Sigmoid colon (tissue), 7 donors: ENCODE data around the gene KLF17. TPM values are rescaled to one million over a fixed set of nuclear protein-coding genes. Genes with fewer than 3 reads are reported as not detected.

Source experiments
- DNase-seq: peaks from one replicate; pipeline ENCODE4 v3.0.0-alpha.2; 2019
- H3K27ac ChIP-seq, 4 donors: fragments of 200-600 bp; sonication (generic); one replicate each; pipeline ENCODE4 v1.5.1; 2016 to 2019; ENCODE audit warnings: mild to moderate bottlenecking in 1 of 4
- H3K27me3 ChIP-seq, 3 donors: fragments of 200-600 bp; sonication (generic); one replicate each; pipeline ENCODE4 v1.5.1; 2019; ENCODE audit warnings: mild to moderate bottlenecking in 1 of 3
- H3K36me3 ChIP-seq, 4 donors: fragments of 200-600 bp; sonication (generic); one replicate each; pipeline ENCODE4 v1.5.1; 2016 to 2019
- H3K4me1 ChIP-seq, 4 donors: fragments of 200-600 bp; sonication (generic); one replicate each; pipeline ENCODE4 v1.5.1; 2017 to 2019
- H3K4me3 ChIP-seq, 4 donors: fragments of 200-600 bp; sonication (generic); one replicate each; pipeline ENCODE4 v1.5.1; 2017 to 2019; ENCODE audit warnings: mild to moderate bottlenecking in 2 of 4, moderate library complexity in 1 of 4
- H3K9me3 ChIP-seq, 4 donors: fragments of 200-600 bp in 3 of 4; sonication (generic) in 3 of 4; one replicate each; pipeline versions ENCODE4 v1.5.1 to v1.6.1; 2013 to 2019
- EP300 ChIP-seq, 4 donors: sonication (generic); formaldehyde crosslinking; IDR thresholded peaks; one replicate each; pipeline ENCODE4 v1.6.1; 2017; ENCODE audit warnings: antibody characterized with exemption in 4 of 4
- POLR2A ChIP-seq, 2 donors: fragments of 450-650 bp; IDR thresholded peaks; one replicate each; pipeline ENCODE4 v1.6.1; 2016; ENCODE audit warnings: antibody characterized with exemption in 2 of 2, mild to moderate bottlenecking in 2 of 2, moderate library complexity in 2 of 2
- POLR2AphosphoS5 ChIP-seq, 4 donors: sonication (generic); formaldehyde crosslinking; IDR thresholded peaks; one replicate each; pipeline ENCODE4 v1.6.1; 2017; ENCODE audit warnings: antibody characterized with exemption in 4 of 4
- WGBS, 2 donors: extraction: QIAGEN DNeasy Blood & Tissue Kit; methylation state at CpG; one replicate each; pipeline ENCODE4 v1.1.7; 2013; 5-methylcytosine and 5-hydroxymethylcytosine counted together
- intact Hi-C: fragments of 100-400 bp; cut with DNase I; formaldehyde crosslinking; loops from one replicate; pipeline ENCODE4 v1.15.1; 2023
- polyA plus RNA-seq, 3 donors: library from polyadenylated mRNA; stranded (reverse); fragments of 200-250 nt; gene quantifications; one replicate each; pipeline ENCODE4 v1.2.3, GENCODE V29; 2013
- total RNA-seq, 4 donors: library from RNA; depleted of rRNA; stranded (reverse); fragments of >200 nt; gene quantifications; one replicate each; pipeline ENCODE4 v1.1.0, GENCODE V29; 2016
- TF ChIP-seq, protein P1 (sequence below), 4 experiments: fragments of 450-650 bp in 3 of 4; fragments of 200-600 bp in 1 of 4; IDR thresholded peaks; one replicate each; pipeline ENCODE4 v1.5.1; 2016 to 2019; ENCODE audit warnings: antibody characterized with exemption in 4 of 4, mild to moderate bottlenecking in 3 of 4, moderate library complexity in 2 of 4
- donor health status: healthy with polysubstance abuse.
- donor health status: Bipolar disorder and iron deficiency.
- donor health status: healthy.

Gene KLF17
- total and polyA plus RNA-seq, 7 donors: 0.16 to 0.68 (median 0.28) TPM; not detected in 4

DNA sequence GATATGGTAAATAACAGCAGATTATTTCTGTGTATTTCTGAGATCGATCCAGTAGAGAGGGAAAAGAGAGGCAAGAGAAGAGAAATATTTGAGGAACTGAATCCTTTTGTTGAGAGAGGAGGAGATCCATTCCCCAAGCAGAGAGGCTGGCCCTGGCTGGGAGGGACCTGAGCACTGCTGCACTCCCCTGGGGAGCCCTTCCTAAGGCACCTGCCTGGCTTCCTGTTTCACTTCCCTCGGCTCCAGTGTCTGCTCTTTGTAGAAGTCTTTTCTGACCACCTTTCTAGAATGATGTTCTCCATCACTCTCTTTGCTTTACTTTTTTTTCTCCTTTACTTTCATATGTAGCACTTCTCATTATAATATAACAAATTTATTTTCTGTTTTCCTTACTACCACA, 45.1 kb upstream of the KLF17 start:
- Histone ChIP-seq H3K4me1 (peaks cover 0 to 11% (median 9%) of the 10 kb centered on the region in 4 donors), H3K36me3 (no peaks in the 10 kb centered on the region), H3K27ac (peak overlapping the region in 1 of 4 donors; percentile 10), H3K27me3 (no peaks in the 10 kb centered on the region), H3K9me3 (no peaks in the 10 kb centered on the region), H3K4me3 (no peak overlapping the region)
- TF ChIP-seq POLR2AphosphoS5 (IDR thresholded peaks at IDR 0.05): no peak
- no peak for TF ChIP-seq POLR2A (IDR thresholded peaks at IDR 0.05)
- no peak for TF ChIP-seq EP300 (IDR thresholded peaks at IDR 0.05)
- TF ChIP-seq, protein P1, sequence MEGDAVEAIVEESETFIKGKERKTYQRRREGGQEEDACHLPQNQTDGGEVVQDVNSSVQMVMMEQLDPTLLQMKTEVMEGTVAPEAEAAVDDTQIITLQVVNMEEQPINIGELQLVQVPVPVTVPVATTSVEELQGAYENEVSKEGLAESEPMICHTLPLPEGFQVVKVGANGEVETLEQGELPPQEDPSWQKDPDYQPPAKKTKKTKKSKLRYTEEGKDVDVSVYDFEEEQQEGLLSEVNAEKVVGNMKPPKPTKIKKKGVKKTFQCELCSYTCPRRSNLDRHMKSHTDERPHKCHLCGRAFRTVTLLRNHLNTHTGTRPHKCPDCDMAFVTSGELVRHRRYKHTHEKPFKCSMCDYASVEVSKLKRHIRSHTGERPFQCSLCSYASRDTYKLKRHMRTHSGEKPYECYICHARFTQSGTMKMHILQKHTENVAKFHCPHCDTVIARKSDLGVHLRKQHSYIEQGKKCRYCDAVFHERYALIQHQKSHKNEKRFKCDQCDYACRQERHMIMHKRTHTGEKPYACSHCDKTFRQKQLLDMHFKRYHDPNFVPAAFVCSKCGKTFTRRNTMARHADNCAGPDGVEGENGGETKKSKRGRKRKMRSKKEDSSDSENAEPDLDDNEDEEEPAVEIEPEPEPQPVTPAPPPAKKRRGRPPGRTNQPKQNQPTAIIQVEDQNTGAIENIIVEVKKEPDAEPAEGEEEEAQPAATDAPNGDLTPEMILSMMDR (IDR thresholded peaks at IDR 0.05): no peak
- WGBS, 2 donors: 53 to 71% methylated on average over 2 of the region's 2 CpGs
- intact Hi-C loops: no loop called here
- DNase-seq: no peak

GRCh38 chr1:44074415-44074814, 44.2 kb upstream of the KLF17 start:
- Histone ChIP-seq H3K27ac (peak overlapping the region in 3 of 4 donors; percentile 19 to 40 (median 24)), H3K4me1 (peaks cover 0 to 11% (median 9%) of the 10 kb centered on the region in 4 donors), H3K9me3 (no peaks in the 10 kb centered on the region), H3K4me3 (no peak overlapping the region), H3K36me3 (no peaks in the 10 kb centered on the region), H3K27me3 (no peaks in the 10 kb centered on the region)
- WGBS, 2 donors: 57 to 74% methylated on average over 3 of the region's 3 CpGs
- intact Hi-C loops: no loop called here
- DNase-seq: no peak
- TF ChIP-seq, protein P1 (IDR thresholded peaks at IDR 0.05): no peak
- peak in 3 of 4 donors; percentile 43 to 53 (median 44) for TF ChIP-seq POLR2AphosphoS5 (IDR thresholded peaks at IDR 0.05)

DNA sequence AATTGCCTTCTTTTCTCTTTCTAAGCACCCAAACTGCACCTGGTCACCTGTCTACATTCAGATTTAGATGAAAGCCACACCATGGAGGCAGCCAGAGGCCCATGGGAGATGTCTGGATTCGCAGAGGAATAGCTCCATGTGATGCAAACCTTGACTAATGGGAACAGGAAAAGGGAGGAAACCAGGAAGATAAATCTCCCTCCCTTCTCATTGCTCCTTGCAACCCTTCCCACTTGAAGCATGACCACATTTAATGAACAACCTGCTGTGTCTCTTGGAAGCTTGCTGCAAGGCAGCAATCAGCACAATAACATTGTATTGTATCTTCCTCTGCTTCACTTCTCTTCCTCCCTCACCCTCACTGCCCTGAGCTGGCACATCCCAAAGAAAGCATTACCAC, 42.6 kb upstream of the KLF17 start:
- intact Hi-C loops: no loop called here
- 73 to 92% methylated on average over 1 of the region's 1 CpG for WGBS, 2 donors
- H3K27ac ChIP-seq: no peak overlapping the region
- H3K4me1 ChIP-seq: peaks cover 0 to 11% (median 9%) of the 10 kb centered on the region in 4 donors
- H3K27me3 ChIP-seq: no peaks in the 10 kb centered on the region
- no peaks in the 10 kb centered on the region for H3K36me3 ChIP-seq
- no peaks in the 10 kb centered on the region for H3K9me3 ChIP-seq
- no peak for DNase-seq
- no peak for TF ChIP-seq POLR2A (IDR thresholded peaks at IDR 0.05)
- no peak for TF ChIP-seq POLR2AphosphoS5 (IDR thresholded peaks at IDR 0.05)
- TF ChIP-seq, protein P1 (IDR thresholded peaks at IDR 0.05): no peak
- TF ChIP-seq EP300 (IDR thresholded peaks at IDR 0.05): no peak
- H3K4me3 ChIP-seq: no peak overlapping the region

GRCh38 chr1:44077421-44077820, 41.2 kb upstream of the KLF17 start:
- no peak overlapping the region for H3K27ac ChIP-seq
- no peaks in the 10 kb centered on the region for H3K27me3 ChIP-seq
- 54 to 76% methylated on average over 5 of the region's 5 CpGs for WGBS, 2 donors
- no peaks in the 10 kb centered on the region for H3K9me3 ChIP-seq
- H3K36me3 ChIP-seq: no peaks in the 10 kb centered on the region
- H3K4me3 ChIP-seq: no peak overlapping the region
- H3K4me1 ChIP-seq: peaks cover 0 to 11% (median 9%) of the 10 kb centered on the region in 4 donors
- TF ChIP-seq, protein P1 (IDR thresholded peaks at IDR 0.05): no peak
- TF ChIP-seq EP300 (IDR thresholded peaks at IDR 0.05) (no peak), POLR2AphosphoS5 (IDR thresholded peaks at IDR 0.05) (no peak), POLR2A (IDR thresholded peaks at IDR 0.05) (no peak)
- DNase-seq: no peak
- intact Hi-C loops: no loop called here

DNA sequence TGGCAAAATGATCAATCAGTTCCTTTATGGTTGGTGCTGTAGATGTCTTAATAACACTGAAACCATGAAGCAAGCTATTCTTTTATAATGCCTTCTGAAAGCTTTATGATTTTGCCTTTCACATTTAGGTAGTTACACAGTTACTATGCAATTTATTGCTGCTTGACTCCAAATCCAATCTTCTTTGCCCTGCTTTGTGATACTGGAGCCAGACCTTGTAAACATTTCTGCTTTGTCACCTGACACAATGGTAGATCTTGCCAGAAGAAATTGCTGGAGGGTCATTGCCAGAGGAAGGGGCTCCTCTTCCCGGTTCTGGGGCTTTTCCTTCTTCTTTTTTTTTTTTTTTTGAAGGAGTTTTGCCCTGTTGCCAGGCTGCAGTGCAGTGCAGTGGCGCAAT, 40.5 kb upstream of the KLF17 start:
- DNase-seq: no peak
- Histone ChIP-seq H3K4me1 (peaks cover 0 to 11% (median 9%) of the 10 kb centered on the region in 4 donors), H3K27ac (no peak overlapping the region), H3K27me3 (no peaks in the 10 kb centered on the region), H3K36me3 (no peaks in the 10 kb centered on the region), H3K4me3 (no peak overlapping the region), H3K9me3 (no peaks in the 10 kb centered on the region)
- WGBS, 2 donors: 21 to 51% methylated on average over 2 of the region's 2 CpGs
- no peak for TF ChIP-seq POLR2AphosphoS5 (IDR thresholded peaks at IDR 0.05)
- no peak for TF ChIP-seq EP300 (IDR thresholded peaks at IDR 0.05)
- TF ChIP-seq, protein P1 (IDR thresholded peaks at IDR 0.05): no peak
- no peak for TF ChIP-seq POLR2A (IDR thresholded peaks at IDR 0.05)
- intact Hi-C loops: no loop called here
